ENCODE measurements around the gene MBD6.

MBD6 gene

DNA sequence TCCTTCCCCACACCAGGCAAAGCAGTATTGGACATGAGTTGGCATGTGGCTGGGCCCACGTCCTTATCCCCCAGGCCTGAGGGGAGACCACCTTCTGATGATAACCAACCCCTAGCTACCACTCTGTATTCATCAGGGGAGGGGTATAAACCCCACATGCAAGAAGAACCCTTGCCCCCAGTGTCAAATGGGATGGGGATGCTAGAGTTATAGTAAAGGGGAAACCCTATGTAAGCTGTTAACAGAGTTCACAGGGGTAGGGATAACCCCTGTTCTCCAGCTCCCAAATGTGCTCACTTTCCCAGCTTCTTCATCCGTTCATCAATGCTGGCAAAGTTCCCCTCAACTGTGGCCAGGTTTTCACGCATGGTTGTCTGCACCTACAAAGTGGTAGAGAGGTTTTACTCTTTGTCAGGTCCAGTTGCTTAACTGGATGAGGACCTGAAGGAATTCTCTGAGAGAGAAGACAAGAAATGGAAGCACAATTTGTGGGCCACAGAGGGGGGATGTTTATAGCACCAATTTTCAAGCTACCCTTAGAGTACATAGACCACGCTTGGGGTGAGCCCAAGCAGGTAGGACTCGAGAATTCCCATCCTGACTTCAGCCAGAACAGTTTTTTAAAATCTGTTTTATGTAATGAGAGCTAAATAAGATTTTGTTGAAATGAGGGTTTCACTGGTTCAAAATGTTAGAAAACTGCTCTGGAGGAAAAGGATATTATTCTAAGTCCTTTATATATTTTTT, 7.9 kb downstream of the MBD6 start:
- H3K4me3 ChIP-seq (replicated peaks; ENCODE audit: low read depth, low read length), result no peak overlapping the region
- TF ChIP-seq, protein P1, sequence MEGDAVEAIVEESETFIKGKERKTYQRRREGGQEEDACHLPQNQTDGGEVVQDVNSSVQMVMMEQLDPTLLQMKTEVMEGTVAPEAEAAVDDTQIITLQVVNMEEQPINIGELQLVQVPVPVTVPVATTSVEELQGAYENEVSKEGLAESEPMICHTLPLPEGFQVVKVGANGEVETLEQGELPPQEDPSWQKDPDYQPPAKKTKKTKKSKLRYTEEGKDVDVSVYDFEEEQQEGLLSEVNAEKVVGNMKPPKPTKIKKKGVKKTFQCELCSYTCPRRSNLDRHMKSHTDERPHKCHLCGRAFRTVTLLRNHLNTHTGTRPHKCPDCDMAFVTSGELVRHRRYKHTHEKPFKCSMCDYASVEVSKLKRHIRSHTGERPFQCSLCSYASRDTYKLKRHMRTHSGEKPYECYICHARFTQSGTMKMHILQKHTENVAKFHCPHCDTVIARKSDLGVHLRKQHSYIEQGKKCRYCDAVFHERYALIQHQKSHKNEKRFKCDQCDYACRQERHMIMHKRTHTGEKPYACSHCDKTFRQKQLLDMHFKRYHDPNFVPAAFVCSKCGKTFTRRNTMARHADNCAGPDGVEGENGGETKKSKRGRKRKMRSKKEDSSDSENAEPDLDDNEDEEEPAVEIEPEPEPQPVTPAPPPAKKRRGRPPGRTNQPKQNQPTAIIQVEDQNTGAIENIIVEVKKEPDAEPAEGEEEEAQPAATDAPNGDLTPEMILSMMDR (IDR thresholded peaks at IDR 0.05; ENCODE audit: low read depth, low read length, missing control alignments), result no peak
- DNase-seq (ENCODE audit: extremely low read depth, low read depth), result no peak

DNA sequence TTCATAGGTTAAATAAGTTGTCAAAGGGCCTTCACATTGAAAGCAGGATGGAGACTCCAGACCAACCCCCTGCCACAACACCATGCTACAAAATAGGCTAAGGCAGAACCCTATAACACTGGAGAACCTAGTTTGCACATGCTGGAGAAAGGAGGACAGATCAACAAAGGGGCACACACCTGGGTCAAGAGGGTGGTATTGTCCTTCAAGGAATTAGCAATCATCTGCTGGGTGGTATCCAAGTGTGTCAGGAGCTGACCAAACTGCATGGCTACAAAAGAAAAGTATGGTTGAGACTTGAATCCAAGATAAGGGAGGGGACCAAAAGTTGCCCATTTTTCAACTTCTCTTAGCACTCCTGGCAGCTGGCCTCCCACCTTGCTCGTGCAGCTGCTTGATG, 9.2 kb downstream of the MBD6 start:
- TF ChIP-seq, protein P1 (IDR thresholded peaks at IDR 0.05; ENCODE audit: low read depth, low read length, missing control alignments), result no peak
- no peak for DNase-seq (ENCODE audit: extremely low read depth, low read depth)
- H3K4me3 ChIP-seq (replicated peaks; ENCODE audit: low read depth, low read length), result no peak overlapping the region

DNA sequence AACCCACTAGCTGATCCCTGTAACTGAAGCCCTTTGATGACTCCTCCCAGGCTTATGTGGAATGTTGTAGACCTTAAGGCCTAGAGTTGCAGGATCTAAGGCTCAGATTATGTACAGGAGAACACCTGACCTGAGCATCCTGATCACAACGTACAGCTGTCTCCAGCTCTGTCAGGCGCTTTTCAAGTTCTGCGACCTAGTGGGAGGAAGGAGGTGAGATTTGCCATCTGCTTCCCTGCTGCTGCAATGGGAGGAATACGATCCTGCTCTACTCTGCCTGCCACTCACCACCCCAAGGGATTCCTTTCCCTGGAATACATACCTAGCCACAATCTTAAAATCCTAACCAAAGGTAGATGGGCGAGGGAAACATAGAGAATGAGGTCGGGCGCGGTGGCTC, 10.5 kb downstream of the MBD6 start:
- DNase-seq (ENCODE audit: extremely low read depth, low read depth), result no peak
- H3K4me3 ChIP-seq (replicated peaks; ENCODE audit: low read depth, low read length), result no peak overlapping the region
- TF ChIP-seq, protein P1 (IDR thresholded peaks at IDR 0.05; ENCODE audit: low read depth, low read length, missing control alignments), result no peak

DNA sequence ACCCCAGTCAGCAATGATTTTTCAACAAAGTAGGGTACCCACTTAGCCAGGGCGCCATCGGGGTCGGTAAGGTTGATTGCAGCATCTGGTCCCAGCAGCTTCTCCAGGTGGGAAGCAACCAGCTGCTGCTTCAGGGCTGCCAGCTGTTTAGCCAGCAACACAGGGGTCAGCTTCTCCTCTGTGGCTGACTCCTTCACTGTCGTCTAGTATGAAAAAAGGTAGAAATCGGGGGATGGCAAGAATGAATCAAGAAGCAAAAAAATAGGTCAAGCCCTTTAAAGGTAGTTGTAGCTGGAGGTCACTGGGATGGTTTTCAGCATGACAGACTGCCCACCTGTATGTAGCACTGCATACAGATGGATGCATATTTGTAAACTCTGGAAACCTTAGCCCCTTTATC, 11.6 kb downstream of the MBD6 start:
- TF ChIP-seq, protein P1 (IDR thresholded peaks at IDR 0.05; ENCODE audit: low read depth, low read length, missing control alignments), result no peak

DNA sequence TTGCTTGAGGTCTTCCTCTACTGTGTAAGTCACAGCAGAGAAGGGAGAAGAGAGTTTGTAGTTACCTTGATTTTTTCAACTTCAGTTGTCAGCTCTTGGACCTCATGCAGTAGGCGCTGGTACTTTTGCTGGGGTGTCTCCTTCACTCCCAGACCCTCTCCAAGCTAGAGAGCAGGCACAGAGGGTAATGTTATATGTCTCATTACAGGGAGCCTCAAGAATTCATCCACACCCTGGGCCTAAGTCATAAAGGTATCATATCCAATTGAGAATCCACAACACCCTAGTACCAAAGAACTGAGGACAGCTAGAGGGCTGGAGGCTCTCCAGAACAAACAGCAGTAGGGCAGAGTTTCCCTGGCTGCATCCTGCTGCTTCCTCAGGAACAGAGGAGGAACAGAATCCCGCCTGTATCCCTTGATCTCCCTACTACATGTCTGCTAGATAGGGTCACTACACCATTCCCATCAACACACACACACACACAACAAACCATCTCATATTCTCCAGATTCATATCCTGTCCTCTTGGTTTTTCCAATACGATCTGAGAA, 12.4 kb downstream of the MBD6 start:
- H3K4me3 ChIP-seq (replicated peaks; ENCODE audit: low read depth, low read length), result no peak overlapping the region
- no peak for DNase-seq (ENCODE audit: extremely low read depth, low read depth)
- TF ChIP-seq, protein P1 (IDR thresholded peaks at IDR 0.05; ENCODE audit: low read depth, low read length, missing control alignments), result no peak

More for the DNA sequence above, 11.6 kb downstream of the MBD6 start:
- no peak overlapping the region for H3K4me3 ChIP-seq (replicated peaks; ENCODE audit: low read depth, low read length)
- DNase-seq (ENCODE audit: extremely low read depth, low read depth), result no peak

DNA sequence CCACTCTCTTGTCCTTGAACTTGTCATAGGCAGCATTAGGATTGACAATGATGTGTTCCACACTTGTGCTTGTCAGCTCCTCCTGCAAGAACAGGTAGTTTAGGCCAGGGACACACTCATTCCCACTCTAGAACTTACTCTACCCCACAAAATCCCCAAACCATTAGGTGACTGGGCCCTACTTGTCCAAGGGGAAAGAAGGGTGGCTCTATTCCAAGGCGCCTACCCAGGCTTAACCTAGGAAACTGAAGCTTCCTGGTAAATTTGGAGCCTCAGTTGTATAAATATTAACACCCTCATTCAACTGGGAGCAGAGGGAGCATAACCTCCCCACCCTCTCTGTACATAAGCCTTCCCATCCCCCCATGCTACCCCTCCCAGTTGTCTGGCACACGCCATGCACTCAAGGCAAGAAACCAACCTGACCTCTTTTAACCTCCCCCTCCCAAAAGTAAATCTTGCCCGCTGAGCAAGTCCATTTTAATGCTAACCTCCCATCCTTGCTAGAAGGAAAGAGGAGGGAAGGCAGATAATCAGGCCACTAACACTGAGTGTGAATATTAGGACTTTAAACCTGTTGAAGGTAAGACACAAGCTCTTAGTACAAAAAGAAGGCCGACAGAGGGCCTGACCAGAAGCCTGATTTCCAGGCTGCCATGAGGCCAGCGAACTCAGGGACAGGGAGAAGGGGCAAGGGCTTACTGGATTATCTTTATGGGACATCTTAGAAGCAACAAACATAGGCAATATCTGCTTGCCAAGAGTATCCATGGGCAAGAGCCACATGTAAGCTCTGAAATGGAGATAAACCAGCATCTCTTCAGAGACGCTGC, 13.4 kb downstream of the MBD6 start:
- no peak overlapping the region for H3K4me3 ChIP-seq (replicated peaks; ENCODE audit: low read depth, low read length)
- TF ChIP-seq, protein P1 (IDR thresholded peaks at IDR 0.05; ENCODE audit: low read depth, low read length, missing control alignments), result no peak
- DNase-seq (ENCODE audit: extremely low read depth, low read depth), result no peak

Data from HFF-Myc (cell line).